ENCODE measurements around the gene TAF6.

DNA sequence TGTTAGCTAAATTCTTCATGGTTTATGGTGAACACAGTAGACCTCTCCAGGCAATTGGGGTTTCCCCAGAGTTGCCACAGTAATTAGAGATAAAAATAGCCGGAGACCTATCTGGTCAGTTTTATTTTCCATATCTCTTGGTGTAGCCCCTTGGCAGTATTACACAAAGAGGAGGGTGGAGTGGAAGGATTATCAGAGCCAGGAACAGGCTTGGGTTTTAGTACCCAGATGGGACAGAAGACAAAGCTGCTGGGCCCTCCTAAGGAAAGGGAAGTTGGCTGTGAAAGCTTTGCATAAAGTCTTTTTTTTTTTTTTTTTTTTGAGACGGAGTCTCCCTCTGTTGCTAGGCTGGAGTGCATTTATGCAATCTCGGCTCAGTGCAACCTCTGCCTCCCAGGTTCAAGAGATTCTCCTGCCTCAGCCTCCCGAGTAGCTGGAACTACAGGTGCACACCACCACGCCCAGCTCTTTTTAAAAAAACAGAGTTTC lies 59.9 kb downstream of the TAF6 start:
- TF ChIP-seq POLR2AphosphoS5 (IDR thresholded peaks at IDR 0.05; ENCODE audit: low read depth) = no peak
- TF ChIP-seq, protein P1, sequence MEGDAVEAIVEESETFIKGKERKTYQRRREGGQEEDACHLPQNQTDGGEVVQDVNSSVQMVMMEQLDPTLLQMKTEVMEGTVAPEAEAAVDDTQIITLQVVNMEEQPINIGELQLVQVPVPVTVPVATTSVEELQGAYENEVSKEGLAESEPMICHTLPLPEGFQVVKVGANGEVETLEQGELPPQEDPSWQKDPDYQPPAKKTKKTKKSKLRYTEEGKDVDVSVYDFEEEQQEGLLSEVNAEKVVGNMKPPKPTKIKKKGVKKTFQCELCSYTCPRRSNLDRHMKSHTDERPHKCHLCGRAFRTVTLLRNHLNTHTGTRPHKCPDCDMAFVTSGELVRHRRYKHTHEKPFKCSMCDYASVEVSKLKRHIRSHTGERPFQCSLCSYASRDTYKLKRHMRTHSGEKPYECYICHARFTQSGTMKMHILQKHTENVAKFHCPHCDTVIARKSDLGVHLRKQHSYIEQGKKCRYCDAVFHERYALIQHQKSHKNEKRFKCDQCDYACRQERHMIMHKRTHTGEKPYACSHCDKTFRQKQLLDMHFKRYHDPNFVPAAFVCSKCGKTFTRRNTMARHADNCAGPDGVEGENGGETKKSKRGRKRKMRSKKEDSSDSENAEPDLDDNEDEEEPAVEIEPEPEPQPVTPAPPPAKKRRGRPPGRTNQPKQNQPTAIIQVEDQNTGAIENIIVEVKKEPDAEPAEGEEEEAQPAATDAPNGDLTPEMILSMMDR (IDR thresholded peaks at IDR 0.05; ENCODE audit: insufficient read depth, low read length) = no peak
- no peak for TF ChIP-seq SPI1 (IDR thresholded peaks at IDR 0.05; ENCODE audit: borderline replicate concordance, low read depth)
- TF ChIP-seq, protein P2, sequence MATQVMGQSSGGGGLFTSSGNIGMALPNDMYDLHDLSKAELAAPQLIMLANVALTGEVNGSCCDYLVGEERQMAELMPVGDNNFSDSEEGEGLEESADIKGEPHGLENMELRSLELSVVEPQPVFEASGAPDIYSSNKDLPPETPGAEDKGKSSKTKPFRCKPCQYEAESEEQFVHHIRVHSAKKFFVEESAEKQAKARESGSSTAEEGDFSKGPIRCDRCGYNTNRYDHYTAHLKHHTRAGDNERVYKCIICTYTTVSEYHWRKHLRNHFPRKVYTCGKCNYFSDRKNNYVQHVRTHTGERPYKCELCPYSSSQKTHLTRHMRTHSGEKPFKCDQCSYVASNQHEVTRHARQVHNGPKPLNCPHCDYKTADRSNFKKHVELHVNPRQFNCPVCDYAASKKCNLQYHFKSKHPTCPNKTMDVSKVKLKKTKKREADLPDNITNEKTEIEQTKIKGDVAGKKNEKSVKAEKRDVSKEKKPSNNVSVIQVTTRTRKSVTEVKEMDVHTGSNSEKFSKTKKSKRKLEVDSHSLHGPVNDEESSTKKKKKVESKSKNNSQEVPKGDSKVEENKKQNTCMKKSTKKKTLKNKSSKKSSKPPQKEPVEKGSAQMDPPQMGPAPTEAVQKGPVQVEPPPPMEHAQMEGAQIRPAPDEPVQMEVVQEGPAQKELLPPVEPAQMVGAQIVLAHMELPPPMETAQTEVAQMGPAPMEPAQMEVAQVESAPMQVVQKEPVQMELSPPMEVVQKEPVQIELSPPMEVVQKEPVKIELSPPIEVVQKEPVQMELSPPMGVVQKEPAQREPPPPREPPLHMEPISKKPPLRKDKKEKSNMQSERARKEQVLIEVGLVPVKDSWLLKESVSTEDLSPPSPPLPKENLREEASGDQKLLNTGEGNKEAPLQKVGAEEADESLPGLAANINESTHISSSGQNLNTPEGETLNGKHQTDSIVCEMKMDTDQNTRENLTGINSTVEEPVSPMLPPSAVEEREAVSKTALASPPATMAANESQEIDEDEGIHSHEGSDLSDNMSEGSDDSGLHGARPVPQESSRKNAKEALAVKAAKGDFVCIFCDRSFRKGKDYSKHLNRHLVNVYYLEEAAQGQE (IDR thresholded peaks at IDR 0.05; ENCODE audit: insufficient replicate concordance, low read depth) = no peak

All from HL-60 (cell line).